Sigmoid colon (tissue), 4 donors: ENCODE measurements around the gene FGF9.

Source experiments
- CTCF ChIP-seq, 4 experiments: fragments of 450-650 bp in 3 of 4; fragments of 200-600 bp in 1 of 4; IDR thresholded peaks; one replicate each; pipeline ENCODE4 v1.5.1; 2016 to 2019; ENCODE audit warnings: antibody characterized with exemption in 4 of 4, mild to moderate bottlenecking in 3 of 4, moderate library complexity in 2 of 4
- EP300 ChIP-seq, 4 donors: sonication (generic); formaldehyde crosslinking; IDR thresholded peaks; one replicate each; pipeline ENCODE4 v1.6.1; 2017; ENCODE audit warnings: antibody characterized with exemption in 4 of 4
- POLR2A ChIP-seq, 2 donors: fragments of 450-650 bp; IDR thresholded peaks; one replicate each; pipeline ENCODE4 v1.6.1; 2016; ENCODE audit warnings: antibody characterized with exemption in 2 of 2, mild to moderate bottlenecking in 2 of 2, moderate library complexity in 2 of 2
- POLR2AphosphoS5 ChIP-seq, 4 donors: sonication (generic); formaldehyde crosslinking; IDR thresholded peaks; one replicate each; pipeline ENCODE4 v1.6.1; 2017; ENCODE audit warnings: antibody characterized with exemption in 4 of 4

- TF ChIP-seq EP300 (IDR thresholded peaks at IDR 0.05): no peak
- TF ChIP-seq CTCF (IDR thresholded peaks at IDR 0.05): no peak
- TF ChIP-seq POLR2A (IDR thresholded peaks at IDR 0.05): no peak
- no peak for TF ChIP-seq POLR2AphosphoS5 (IDR thresholded peaks at IDR 0.05)
Observed at GRCh38 chr13:21691500-21691899, 20.6 kb downstream of the FGF9 start.
